Mucosa of stomach (tissue), 1 donor: Measurements from ENCODE around the gene GALR3.

Experiments used
- H3K27me3 ChIP-seq: one replicate; pipeline ENCODE4 v1.7.0; 2013; ENCODE audit warnings: mild to moderate bottlenecking, low read length; ENCODE audit not compliant: control insufficient read depth, insufficient read depth
- H3K36me3 ChIP-seq: one replicate; pipeline ENCODE4 v1.7.0; 2013; ENCODE audit warnings: low read length; ENCODE audit not compliant: control insufficient read depth, insufficient read depth
- H3K4me1 ChIP-seq: one replicate; pipeline ENCODE4 v1.7.0; 2013; ENCODE audit warnings: mild to moderate bottlenecking, low read length; ENCODE audit not compliant: control insufficient read depth, insufficient read depth
- H3K4me3 ChIP-seq: one replicate; pipeline ENCODE4 v1.7.0; 2013; ENCODE audit warnings: low read length
- H3K9ac ChIP-seq: one replicate; pipeline ENCODE4 v1.7.0; 2013; ENCODE audit warnings: mild to moderate bottlenecking, low read length, moderate library complexity
- H3K9me3 ChIP-seq: one replicate; pipeline ENCODE4 v1.7.0; 2013; ENCODE audit warnings: mild to moderate bottlenecking, low read length, moderate library complexity; ENCODE audit not compliant: control insufficient read depth
- donor health status: Pancreatic carcinoma.

Gene GALR3

DNA sequence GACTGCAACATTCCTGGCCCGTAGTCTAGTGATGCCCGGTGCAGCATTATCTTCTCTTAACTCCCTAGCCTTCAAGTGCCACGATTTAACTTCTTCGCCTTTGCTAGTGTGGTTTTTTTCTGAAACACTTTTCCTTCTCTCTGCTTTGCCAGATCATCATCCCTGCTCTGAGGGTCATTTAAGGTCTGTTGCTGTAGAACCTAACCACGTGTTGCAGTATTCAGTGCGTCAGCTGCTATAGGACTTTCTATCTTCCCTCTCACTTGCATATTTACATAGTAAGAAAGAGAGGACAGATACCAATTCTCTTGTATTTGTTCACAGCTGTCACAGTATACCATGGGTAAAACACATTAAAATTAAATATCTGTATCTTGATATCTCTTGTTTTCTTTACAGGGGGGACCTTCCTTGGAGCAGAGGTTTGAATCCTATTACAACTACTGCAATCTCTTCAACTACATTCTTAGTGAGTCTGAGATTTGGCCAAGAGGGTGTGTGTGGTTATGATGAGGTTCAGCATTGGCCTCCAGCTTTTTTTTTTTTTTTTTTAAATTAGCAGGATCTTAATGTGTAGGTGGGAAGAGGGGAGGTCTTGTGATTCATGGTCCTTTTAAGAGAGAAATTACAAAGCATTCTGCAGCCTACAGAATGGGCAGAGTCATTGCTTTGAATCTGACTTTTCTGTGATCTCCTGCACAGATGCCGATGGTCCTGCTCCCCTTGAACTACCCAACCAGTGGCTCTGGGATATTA lies 39.6 kb downstream of the GALR3 start:
- Histone ChIP-seq H3K36me3 (peaks cover 11% of the 10 kb centered on the region), H3K4me1 (peaks cover 25% of the 10 kb centered on the region), H3K4me3 (no peak overlapping the region), H3K27me3 (no peaks in the 10 kb centered on the region), H3K9ac (no peak overlapping the region), H3K9me3 (no peaks in the 10 kb centered on the region)

DNA sequence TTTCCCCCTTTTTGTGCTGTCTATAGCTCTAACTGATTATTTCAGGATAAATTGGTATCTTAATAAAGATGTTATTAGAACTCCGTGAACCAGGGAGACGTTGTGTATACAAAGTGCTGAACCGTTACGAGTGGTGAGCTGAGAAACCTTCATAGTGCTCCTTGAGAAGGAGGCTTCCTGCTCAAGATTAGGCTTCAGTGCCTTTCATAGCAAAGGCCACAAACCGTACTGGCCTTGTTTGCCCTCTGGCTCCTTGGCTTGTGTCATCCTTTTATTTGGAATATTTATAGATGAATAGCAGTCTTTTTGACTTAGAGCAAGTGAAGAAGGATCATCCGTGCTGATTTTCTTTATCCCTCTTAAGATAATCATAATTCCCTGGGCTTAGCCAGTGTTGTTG lies 42.3 kb downstream of the GALR3 start:
- no peak overlapping the region for H3K4me3 ChIP-seq
- no peaks in the 10 kb centered on the region for H3K9me3 ChIP-seq
- peaks cover 25% of the 10 kb centered on the region for H3K4me1 ChIP-seq
- H3K36me3 ChIP-seq: peaks cover 11% of the 10 kb centered on the region
- H3K9ac ChIP-seq: no peak overlapping the region
- no peaks in the 10 kb centered on the region for H3K27me3 ChIP-seq

DNA sequence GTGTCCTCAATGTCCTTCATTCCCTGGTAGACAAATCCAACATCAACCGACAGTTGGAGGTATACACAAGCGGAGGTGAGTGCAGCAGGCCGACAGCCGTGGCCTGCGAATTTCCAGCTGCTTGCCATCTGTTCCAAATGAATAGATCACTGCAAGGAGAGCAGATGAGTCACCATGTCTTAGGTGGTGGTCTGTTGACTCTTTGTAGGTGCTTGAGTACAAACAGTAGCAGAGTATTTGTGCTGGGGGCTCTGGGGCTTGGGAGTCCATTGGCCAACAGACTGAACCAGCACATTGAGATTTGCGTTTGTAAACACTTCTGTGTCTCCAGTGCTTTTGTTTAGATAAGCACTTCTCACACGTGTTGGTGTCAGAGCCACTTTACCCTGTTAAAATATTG lies 47.1 kb downstream of the GALR3 start:
- Histone ChIP-seq H3K9ac (no peak overlapping the region), H3K27me3 (no peaks in the 10 kb centered on the region), H3K4me1 (no peaks in the 10 kb centered on the region), H3K4me3 (no peak overlapping the region), H3K9me3 (no peaks in the 10 kb centered on the region), H3K36me3 (peaks cover 9% of the 10 kb centered on the region)
